K562 (cell line): ENCODE measurements around the gene VPREB3. TPM values are rescaled to one million over a fixed set of nuclear protein-coding genes. Genes with fewer than 3 reads are reported as not detected.
A peak's percentile ranks its signal among the peaks of the same experiment; 100 is the strongest.

Experiments
- ARHGAP35 ChIP-seq: fragments of 450-650 bp; IDR thresholded peaks from 2 replicates; pipeline ENCODE4 v1.6.1; 2018; ENCODE audit not compliant: partially characterized antibody
- ATF3 ChIP-seq, 2 experiments: fragments of 450-650 bp in 1 of 2; sonication (generic) in 1 of 2; formaldehyde crosslinking in 1 of 2; IDR thresholded peaks in 1 of 2; conservative IDR thresholded peaks in 1 of 2; 2 replicates each; pipeline versions ENCODE4 v1.6.1 to v1.8.1; 2016 to 2023; ENCODE audit warnings: mild to moderate bottlenecking in 2 of 2, moderate library complexity in 2 of 2, inconsistent platforms in 1 of 2, missing genetic modification reagents in 1 of 2
- GTF2F1 ChIP-seq: IDR thresholded peaks from 2 replicates; pipeline ENCODE4 v1.6.1; 2011; ENCODE audit warnings: low read depth, low read length, improper control_type of control experiment
- HDAC1 ChIP-seq, 2 experiments: fragments of 450-650 bp; IDR thresholded peaks; 2 replicates each; pipeline ENCODE4 v1.6.1; 2016 to 2017; ENCODE audit warnings: inconsistent platforms in 1 of 2, mild to moderate bottlenecking in 1 of 2, moderate library complexity in 1 of 2
- HES1 ChIP-seq: fragments of 450-650 bp; IDR thresholded peaks from 2 replicates; pipeline ENCODE4 v1.6.1; 2016; ENCODE audit warnings: low read depth, mild to moderate bottlenecking, moderate library complexity
- IRF2 ChIP-seq: sonication (generic); formaldehyde crosslinking; IDR thresholded peaks from 2 replicates; pipeline ENCODE4 v1.8.1; 2022; ENCODE audit warnings: mild to moderate bottlenecking, missing genetic modification reagents
- KHSRP ChIP-seq: fragments of 450-650 bp; IDR thresholded peaks from 2 replicates; pipeline ENCODE4 v1.6.1; 2017
- NR0B1 ChIP-seq: fragments of 450-650 bp; IDR thresholded peaks from one replicate; pipeline ENCODE4 v1.6.1; 2018; ENCODE audit warnings: mild to moderate bottlenecking, moderate library complexity; ENCODE audit not compliant: partially characterized antibody
- NR3C1 ChIP-seq: sonication (generic); formaldehyde crosslinking; IDR thresholded peaks from 2 replicates; pipeline ENCODE4 v1.8.1; 2022; ENCODE audit warnings: missing genetic modification reagents
- PRPF4 ChIP-seq: fragments of 200-400 bp; formaldehyde crosslinking; IDR thresholded peaks from one replicate; pipeline ENCODE4 v1.6.1; 2017; ENCODE audit warnings: low read length, low read depth, mild to moderate bottlenecking; ENCODE audit not compliant: insufficient read depth, poor library complexity, severe bottlenecking
- SMAD4 ChIP-seq: fragments of 250-450 bp; sonication (Bioruptor Pico); conservative IDR thresholded peaks from 2 replicates; pipeline ENCODE4 v1.8.0; 2021; ENCODE audit warnings: inconsistent platforms, mild to moderate bottlenecking, moderate library complexity
- TCF3 ChIP-seq: sonication (generic); formaldehyde crosslinking; IDR thresholded peaks from 2 replicates; pipeline ENCODE4 v1.4.0; 2020; ENCODE audit warnings: mild to moderate bottlenecking, missing genetic modification reagents
- TCF7L2 ChIP-seq: fragments of 150-350 bp; IDR thresholded peaks from 2 replicates; pipeline ENCODE4 v1.6.1; 2016; ENCODE audit warnings: low read depth, mild to moderate bottlenecking, low read length, moderate library complexity
- TEAD2 ChIP-seq: fragments of 450-650 bp; IDR thresholded peaks from 2 replicates; pipeline ENCODE4 v1.6.1; 2016; ENCODE audit warnings: missing genetic modification characterization, control low read depth, missing compliant biosample characterization
- ZBTB2 ChIP-seq: fragments of 450-650 bp; IDR thresholded peaks from 2 replicates; pipeline ENCODE4 v1.6.1; 2016; ENCODE audit warnings: antibody characterized with exemption
- ZNF311 ChIP-seq: fragments of 250-450 bp; sonication (Bioruptor Pico); IDR thresholded peaks from 2 replicates; pipeline ENCODE4 v1.4.0; 2020; ENCODE audit warnings: mild to moderate bottlenecking, moderate library complexity
- polyA plus RNA-seq, 8 experiments: library from polyadenylated mRNA; depleted of rRNA in 4 of 8; stranded (reverse) in 5 of 8; unstranded in 3 of 8; fragments of >200 nt; fragmentation: Nextera tagmentation in 2 of 8; fragmentation: Illumina TruSeq in 1 of 8; extraction: Ambion mirVana in 2 of 8; extraction: Trizol in 1 of 8; gene quantifications; 2 replicates each; pipeline versions ENCODE4 v1.2.1 to v1.2.3, GENCODE V29; 2011 to 2014; ENCODE audit warnings: inconsistent platforms in 1 of 8, missing spikeins in 1 of 8
- total RNA-seq, 7 experiments: library from RNA; depleted of rRNA in 6 of 7; stranded (reverse); fragments of >200 nt in 6 of 7; fragmentation: Illumina TruSeq in 2 of 7; extraction: Trizol in 2 of 7; gene quantifications; 2 replicates each; pipeline versions ENCODE4 v1.2.1 to v1.2.3, GENCODE V29; 2011 to 2021; ENCODE audit warnings: low replicate concordance in 1 of 7

VPREB3 gene
- total and polyA plus RNA-seq, 9 of the 15 experiments (the other 6 are each of a cell fraction or from before 2014, with no cell fraction given): 0.14 to 0.71 (median 0.20) TPM; not detected in 6

GRCh38 chr22:23767673-23768548 is 13.7 kb upstream of the VPREB3 start, which contains the start of gene CHCHD10 (continued):
- TF ChIP-seq ZBTB2: no peak
- TF ChIP-seq HES1: no peak
- 0 out of 2 replicates have a peak, but pooled peaks have one; percentile 16 for TF ChIP-seq NR3C1 (CRISPR knock-in tag)
- TF ChIP-seq NR0B1: no peak
- TF ChIP-seq GTF2F1: 0 out of 2 replicates have a peak, but pooled peaks have one; percentile 51
- peak; percentile 74; the same call in 1 of the 2 replicates for TF ChIP-seq ZNF311 (CRISPR knock-in tag)
- TF ChIP-seq PRPF4: peak; percentile 29
- TF ChIP-seq TEAD2 (tag): no peak
- no peak; the same call in 1 of the 2 replicates for TF ChIP-seq TCF3
- TF ChIP-seq KHSRP: no peak
- TF ChIP-seq TCF7L2: no peak
- TF ChIP-seq SMAD4 (CRISPR knock-in tag): peak; percentile 26; the same call in 1 of the 2 replicates
- no peak for TF ChIP-seq IRF2
- no peak for TF ChIP-seq ATF3 (IDR thresholded peaks at IDR 0.05)
- TF ChIP-seq ATF3 (CRISPR knock-in tag; conservative IDR thresholded peaks at IDR 0.05): no peak
- peak in 1 of 2 experiments; percentile 80; a peak in 2 of 4 replicates for TF ChIP-seq HDAC1 (IDR thresholded peaks at IDR 0.05)
- TF ChIP-seq ARHGAP35: no peak
